ENCODE results near the gene TMC8. TPM values are rescaled to one million over a fixed set of nuclear protein-coding genes. Genes with fewer than 3 reads are reported as not detected.

Gene TMC8
- total and polyA plus RNA-seq, 2 donors from 2014 or later = 1.0 to 35.9 TPM

- Histone ChIP-seq H3K4me1 (ENCODE audit: control insufficient read depth in 2 of 3, insufficient read depth in 2 of 3, low read depth in 1 of 3, low read length in 3 of 3) (peaks cover 0 to 2% (median 0%) of the 10 kb centered on the region in 3 donors), H3K27me3 (ENCODE audit: control insufficient read depth, insufficient read depth, low read length) (no peaks in the 10 kb centered on the region), H3K27ac (ENCODE audit: low read depth in 2 of 2, low read length in 2 of 2) (no peak overlapping the region), H3K36me3 (ENCODE audit: control insufficient read depth in 2 of 3, insufficient read depth in 3 of 3, low read length in 3 of 3) (peaks cover 0 to 22% (median 17%) of the 10 kb centered on the region in 3 donors), H3K9ac (ENCODE audit: low read length in 3 of 3) (no peak overlapping the region), H3K9me3 (ENCODE audit: control insufficient read depth in 2 of 3, insufficient read depth in 1 of 3, low read length in 3 of 3) (no peaks in the 10 kb centered on the region), H3K4me3 (ENCODE audit: low read length in 3 of 3) (no peak overlapping the region)
- no peak for TF ChIP-seq CTCF (IDR thresholded peaks at IDR 0.05; ENCODE audit: borderline replicate concordance, extremely low read depth, insufficient read depth)
- no peak for FAIRE-seq
- no peak for DNase-seq
- intact Hi-C loops (cut with DNase I) = no loop called here
Measured at GRCh38 chr17:78105551-78105950, 25.0 kb upstream of the TMC8 start.

GRCh38 chr17:78106211-78106610, 24.4 kb upstream of the TMC8 start:
- DNase-seq (peak in 1 of 5 donors; percentile 63), FAIRE-seq (no peak)
- Histone ChIP-seq H3K9ac (ENCODE audit: low read length in 3 of 3) (no peak overlapping the region), H3K27ac (ENCODE audit: low read depth in 2 of 2, low read length in 2 of 2) (no peak overlapping the region), H3K27me3 (ENCODE audit: control insufficient read depth, insufficient read depth, low read length) (no peaks in the 10 kb centered on the region), H3K9me3 (ENCODE audit: control insufficient read depth in 2 of 3, insufficient read depth in 1 of 3, low read length in 3 of 3) (no peaks in the 10 kb centered on the region), H3K4me1 (ENCODE audit: control insufficient read depth in 2 of 3, insufficient read depth in 2 of 3, low read depth in 1 of 3, low read length in 3 of 3) (peaks cover 0 to 2% (median 0%) of the 10 kb centered on the region in 3 donors), H3K4me3 (ENCODE audit: low read length in 3 of 3) (no peak overlapping the region), H3K36me3 (ENCODE audit: control insufficient read depth in 2 of 3, insufficient read depth in 3 of 3, low read length in 3 of 3) (peaks cover 0 to 22% (median 17%) of the 10 kb centered on the region in 3 donors)
- intact Hi-C loops (cut with DNase I) = no loop called here
- TF ChIP-seq CTCF (IDR thresholded peaks at IDR 0.05; ENCODE audit: borderline replicate concordance, extremely low read depth, insufficient read depth) = no peak

- Histone ChIP-seq H3K4me3 (ENCODE audit: low read length in 3 of 3) (no peak overlapping the region), H3K27ac (ENCODE audit: low read depth in 2 of 2, low read length in 2 of 2) (no peak overlapping the region), H3K4me1 (ENCODE audit: control insufficient read depth in 2 of 3, insufficient read depth in 2 of 3, low read depth in 1 of 3, low read length in 3 of 3) (peaks cover 0 to 4% (median 0%) of the 10 kb centered on the region in 3 donors), H3K9ac (ENCODE audit: low read length in 3 of 3) (no peak overlapping the region), H3K27me3 (ENCODE audit: control insufficient read depth, insufficient read depth, low read length) (no peaks in the 10 kb centered on the region), H3K36me3 (ENCODE audit: control insufficient read depth in 2 of 3, insufficient read depth in 3 of 3, low read length in 3 of 3) (peaks cover 0 to 22% (median 15%) of the 10 kb centered on the region in 3 donors), H3K9me3 (ENCODE audit: control insufficient read depth in 2 of 3, insufficient read depth in 1 of 3, low read length in 3 of 3) (no peaks in the 10 kb centered on the region)
- TF ChIP-seq CTCF (IDR thresholded peaks at IDR 0.05; ENCODE audit: borderline replicate concordance, extremely low read depth, insufficient read depth) = no peak
- DNase-seq (peak in 1 of 5 donors; percentile 57), FAIRE-seq (no peak)
- intact Hi-C loops (cut with DNase I) = no loop called here
Measured at GRCh38 chr17:78107457-78107856, 23.1 kb upstream of the TMC8 start.

Measured in kidney (tissue), 14 donors.